ENCODE data around the gene KDM1B. TPM values are rescaled to one million over a fixed set of nuclear protein-coding genes. Genes with fewer than 3 reads are reported as not detected.

The KDM1B gene
- polyA plus RNA-seq, 4 donors: 7.0 to 12.1 (median 9.6) TPM

DNA sequence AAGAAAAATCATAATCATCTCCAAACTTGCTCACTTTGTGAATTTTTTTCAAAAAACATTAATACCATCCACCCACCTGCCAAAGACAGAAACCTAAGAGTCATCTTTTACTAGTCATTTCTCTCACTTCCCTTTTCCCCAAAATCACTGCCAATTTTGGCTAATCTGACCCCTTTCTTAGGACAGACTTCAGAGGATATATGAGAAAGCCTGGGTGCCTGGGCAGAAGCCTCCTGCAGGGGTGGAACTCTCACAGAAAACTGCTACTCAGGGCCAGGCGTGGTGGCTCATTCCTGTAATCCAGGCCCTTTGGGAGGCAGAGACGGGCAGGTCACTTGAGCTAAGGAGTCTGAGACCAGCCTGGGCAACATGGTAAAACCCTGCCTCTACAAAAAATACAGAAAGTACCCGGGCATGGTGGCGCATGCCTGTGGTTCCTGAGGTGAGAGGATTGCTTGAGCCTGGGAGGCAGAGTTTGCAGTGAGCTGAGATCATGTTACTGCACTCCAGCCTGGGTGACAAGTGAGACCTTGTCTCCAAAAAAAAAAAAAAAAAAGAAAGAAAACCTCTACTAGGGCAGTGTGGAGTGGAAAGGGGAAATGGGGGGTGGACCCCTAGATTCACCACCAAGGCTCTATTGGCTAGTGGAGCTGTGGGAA, 105.4 kb downstream of the KDM1B start:
- FAIRE-seq (no peak), DNase-seq (no peak)
- WGBS, 3 donors: 35 to 45% (median 45%) methylated on average over 4 of the region's 4 CpGs
- no peak overlapping the region for H3K27ac ChIP-seq (ENCODE audit: low read depth in 1 of 3, low read length in 2 of 3)
- peaks cover 4 to 13% (median 6%) of the 10 kb centered on the region in 3 donors for H3K4me1 ChIP-seq (ENCODE audit: control insufficient read depth in 3 of 3, insufficient read depth in 2 of 3, low read depth in 1 of 3, low read length in 2 of 3)
- H3K27me3 ChIP-seq (ENCODE audit: control insufficient read depth in 3 of 3, insufficient read depth in 3 of 3, low read length in 3 of 3): no peaks in the 10 kb centered on the region
- peaks cover 0 to 1% of the 10 kb centered on the region in 2 donors for H3K9me3 ChIP-seq (ENCODE audit: control insufficient read depth in 2 of 2, insufficient read depth in 1 of 2, low read depth in 1 of 2, low read length in 1 of 2)
- H3K36me3 ChIP-seq (ENCODE audit: control insufficient read depth in 3 of 3, insufficient read depth in 2 of 3, low read depth in 1 of 3, low read length in 3 of 3): peaks cover 0 to 19% (median 0%) of the 10 kb centered on the region in 3 donors
- no peak overlapping the region for H3K4me3 ChIP-seq (ENCODE audit: low read depth in 1 of 3, low read length in 3 of 3)

- 51 to 69% (median 58%) methylated on average over 6 of the region's 6 CpGs for WGBS, 3 donors
- Histone ChIP-seq H3K4me3 (ENCODE audit: low read depth in 1 of 3, low read length in 3 of 3) (no peak overlapping the region), H3K36me3 (ENCODE audit: control insufficient read depth in 3 of 3, insufficient read depth in 2 of 3, low read depth in 1 of 3, low read length in 3 of 3) (peaks cover 0 to 14% (median 0%) of the 10 kb centered on the region in 3 donors), H3K27ac (ENCODE audit: low read depth in 1 of 3, low read length in 2 of 3) (no peak overlapping the region), H3K27me3 (ENCODE audit: control insufficient read depth in 3 of 3, insufficient read depth in 3 of 3, low read length in 3 of 3) (no peaks in the 10 kb centered on the region), H3K4me1 (ENCODE audit: control insufficient read depth in 3 of 3, insufficient read depth in 2 of 3, low read depth in 1 of 3, low read length in 2 of 3) (peaks cover 4 to 13% (median 6%) of the 10 kb centered on the region in 3 donors), H3K9me3 (ENCODE audit: control insufficient read depth in 2 of 2, insufficient read depth in 1 of 2, low read depth in 1 of 2, low read length in 1 of 2) (peaks cover 0 to 9% of the 10 kb centered on the region in 2 donors)
- no peak for FAIRE-seq
- DNase-seq: no peak
Measured at GRCh38 chr6:18261877-18262276, 106.7 kb downstream of the KDM1B start.

DNA sequence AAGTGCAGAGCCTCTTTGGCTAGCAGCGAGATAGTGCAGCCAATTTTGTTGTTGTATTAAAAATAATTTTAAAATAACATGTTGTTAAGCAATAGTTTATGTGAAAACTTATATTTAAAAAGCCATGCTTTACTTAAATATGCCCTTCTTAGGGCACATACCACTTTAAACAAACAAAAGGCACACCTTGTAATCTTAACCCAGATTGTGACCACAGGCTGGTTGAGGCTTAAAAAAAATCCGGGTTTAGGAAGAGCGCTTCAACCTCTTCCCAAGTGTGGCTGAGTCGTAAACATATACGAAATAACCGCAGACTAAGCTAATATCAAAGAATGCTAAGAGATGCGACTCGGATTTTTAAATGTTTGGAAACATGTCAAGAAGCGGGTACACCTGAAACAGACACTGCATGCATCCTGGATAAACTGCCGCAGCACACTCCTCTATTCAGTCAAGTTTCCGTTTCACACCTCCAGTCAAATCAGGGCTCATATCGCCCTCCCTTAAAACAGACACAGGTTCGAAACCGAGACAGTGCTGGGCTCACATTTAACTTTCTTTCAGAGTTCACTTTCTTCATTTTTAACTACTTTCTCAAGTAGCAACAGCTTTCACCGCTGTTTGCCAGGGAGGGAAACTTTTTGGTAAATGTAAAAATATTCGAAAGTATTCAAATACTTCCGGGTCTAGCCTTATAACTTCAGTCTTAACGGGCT, 107.6 kb downstream of the KDM1B start:
- peak overlapping the region in 2 of 3 donors; percentile 90 to 92 for H3K4me3 ChIP-seq (ENCODE audit: low read depth in 1 of 3, low read length in 3 of 3)
- H3K27ac ChIP-seq (ENCODE audit: low read depth in 1 of 3, low read length in 2 of 3): peak overlapping the region in 2 of 3 donors; percentile 37 to 81
- peaks cover 0 to 9% of the 10 kb centered on the region in 2 donors for H3K9me3 ChIP-seq (ENCODE audit: control insufficient read depth in 2 of 2, insufficient read depth in 1 of 2, low read depth in 1 of 2, low read length in 1 of 2)
- DNase-seq (peak; percentile 48 to 60), FAIRE-seq (no peak)
- H3K4me1 ChIP-seq (ENCODE audit: control insufficient read depth in 3 of 3, insufficient read depth in 2 of 3, low read depth in 1 of 3, low read length in 2 of 3): peaks cover 4 to 13% (median 6%) of the 10 kb centered on the region in 3 donors
- H3K27me3 ChIP-seq (ENCODE audit: control insufficient read depth in 3 of 3, insufficient read depth in 3 of 3, low read length in 3 of 3): no peaks in the 10 kb centered on the region
- peaks cover 0 to 10% (median 0%) of the 10 kb centered on the region in 3 donors for H3K36me3 ChIP-seq (ENCODE audit: control insufficient read depth in 3 of 3, insufficient read depth in 2 of 3, low read depth in 1 of 3, low read length in 3 of 3)
- WGBS, 3 donors: 3 to 5% (median 4%) methylated on average over 18 of the region's 18 CpGs

DNA sequence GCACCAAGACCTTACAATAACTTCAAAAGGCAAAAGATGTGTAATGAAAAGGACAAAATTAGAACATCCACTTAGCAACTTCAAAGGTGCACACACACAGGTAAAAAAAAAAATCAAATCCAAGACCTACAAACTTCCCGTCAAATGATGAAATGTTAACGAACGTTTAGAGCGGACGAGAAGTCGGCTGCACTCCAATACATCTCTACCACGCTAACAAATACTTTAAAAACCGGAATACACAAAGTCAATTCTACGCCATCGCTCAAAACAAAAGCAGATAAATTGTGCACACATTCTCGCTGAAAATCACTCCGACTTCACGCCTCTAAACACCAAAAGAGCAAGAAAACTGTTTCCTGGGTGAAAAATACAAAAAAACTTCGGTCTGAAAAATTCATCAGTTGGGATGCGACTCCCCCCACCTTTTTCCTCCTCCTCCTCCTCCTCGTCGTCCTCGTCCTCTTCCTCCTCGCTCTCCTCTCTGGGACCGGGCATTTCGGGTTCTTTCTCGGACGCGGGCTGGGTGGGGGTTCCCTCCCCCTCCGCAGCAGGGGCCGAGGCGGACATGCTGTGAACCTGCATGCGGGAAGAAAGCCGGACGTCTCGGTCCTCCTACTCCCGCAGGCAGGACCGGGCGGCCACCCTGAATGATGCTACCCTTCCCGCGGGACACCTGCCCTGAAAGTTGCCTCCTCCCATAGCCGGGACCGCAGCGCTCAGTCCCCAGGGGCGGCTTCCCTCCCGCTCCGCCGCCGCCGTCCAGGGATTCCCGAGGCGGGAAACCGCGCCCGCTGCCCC, 108.4 kb downstream of the KDM1B start:
- Histone ChIP-seq H3K27me3 (ENCODE audit: control insufficient read depth in 3 of 3, insufficient read depth in 3 of 3, low read length in 3 of 3) (no peaks in the 10 kb centered on the region), H3K4me1 (ENCODE audit: control insufficient read depth in 3 of 3, insufficient read depth in 2 of 3, low read depth in 1 of 3, low read length in 2 of 3) (peaks cover 4 to 13% (median 6%) of the 10 kb centered on the region in 3 donors), H3K9me3 (ENCODE audit: control insufficient read depth in 2 of 2, insufficient read depth in 1 of 2, low read depth in 1 of 2, low read length in 1 of 2) (peaks cover 0 to 9% of the 10 kb centered on the region in 2 donors), H3K27ac (ENCODE audit: low read depth in 1 of 3, low read length in 2 of 3) (peak overlapping the region; percentile 81 to 97 (median 84)), H3K36me3 (ENCODE audit: control insufficient read depth in 3 of 3, insufficient read depth in 2 of 3, low read depth in 1 of 3, low read length in 3 of 3) (peaks cover 0 to 10% (median 0%) of the 10 kb centered on the region in 3 donors), H3K4me3 (ENCODE audit: low read depth in 1 of 3, low read length in 3 of 3) (peak overlapping the region; percentile 83 to 92 (median 90))
- DNase-seq (peak; percentile 21 to 45), FAIRE-seq (no peak)
- 0% methylated on average over 44 to 50 of the region's 50 CpGs for WGBS, 3 donors

GRCh38 chr6:18264219-18264922, 109.1 kb downstream of the KDM1B start, which contains the start of gene DEK:
DEK (minus strand) TSS chr6:18264530; CDS start chr6:18263987, 543 bp downstream.
- DNase-seq: peak; percentile 84 to 94
- Histone ChIP-seq H3K4me1 (ENCODE audit: control insufficient read depth in 3 of 3, insufficient read depth in 2 of 3, low read depth in 1 of 3, low read length in 2 of 3) (peaks cover 4 to 13% (median 6%) of the 10 kb centered on the region in 3 donors), H3K27ac (ENCODE audit: low read depth in 1 of 3, low read length in 2 of 3) (peak within 1 kb of the TSS; percentile 81 to 97 (median 84)), H3K27me3 (ENCODE audit: control insufficient read depth in 3 of 3, insufficient read depth in 3 of 3, low read length in 3 of 3) (no peaks in the 10 kb centered on the region), H3K36me3 (ENCODE audit: control insufficient read depth in 3 of 3, insufficient read depth in 2 of 3, low read depth in 1 of 3, low read length in 3 of 3) (peaks cover 0 to 10% (median 0%) of the 10 kb centered on the region in 3 donors), H3K9me3 (ENCODE audit: control insufficient read depth in 2 of 2, insufficient read depth in 1 of 2, low read depth in 1 of 2, low read length in 1 of 2) (peaks cover 0 to 9% of the 10 kb centered on the region in 2 donors), H3K4me3 (ENCODE audit: low read depth in 1 of 3, low read length in 3 of 3) (peak within 1 kb of the TSS; percentile 83 to 92 (median 90))
- FAIRE-seq: no peak
- WGBS, 3 donors: 0 to 1% (median 1%) methylated on average over 74 to 113 of the region's 113 CpGs

DNA sequence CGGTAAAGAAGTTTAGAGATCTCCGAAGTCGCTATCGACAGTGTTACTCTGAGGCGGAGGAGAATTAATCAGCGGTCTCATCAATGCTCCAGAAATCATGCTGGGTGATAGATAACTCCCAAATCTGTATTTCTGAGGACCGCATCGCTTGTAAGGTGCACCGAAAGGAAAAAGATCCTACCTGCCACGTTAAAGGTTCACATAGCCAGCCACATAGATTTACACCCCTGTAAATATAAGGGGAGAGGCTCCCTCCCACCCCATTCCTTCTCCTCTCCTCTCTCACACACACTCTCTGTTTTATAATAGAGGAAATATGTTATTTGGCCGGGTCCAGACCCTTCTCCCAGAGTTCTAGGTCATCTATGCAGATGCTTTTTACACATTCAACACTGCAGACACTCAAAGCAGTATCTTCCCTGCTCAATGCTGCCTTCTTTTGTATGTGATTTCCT, 109.7 kb downstream of the KDM1B start:
- Histone ChIP-seq H3K4me3 (ENCODE audit: low read depth in 1 of 3, low read length in 3 of 3) (peak overlapping the region; percentile 53 to 92 (median 83)), H3K36me3 (ENCODE audit: control insufficient read depth in 3 of 3, insufficient read depth in 2 of 3, low read depth in 1 of 3, low read length in 3 of 3) (peaks cover 0 to 10% (median 0%) of the 10 kb centered on the region in 3 donors), H3K27ac (ENCODE audit: low read depth in 1 of 3, low read length in 2 of 3) (peak overlapping the region; percentile 76 to 97 (median 84)), H3K9me3 (ENCODE audit: control insufficient read depth in 2 of 2, insufficient read depth in 1 of 2, low read depth in 1 of 2, low read length in 1 of 2) (peaks cover 0 to 9% of the 10 kb centered on the region in 2 donors), H3K4me1 (ENCODE audit: control insufficient read depth in 3 of 3, insufficient read depth in 2 of 3, low read depth in 1 of 3, low read length in 2 of 3) (peaks cover 4 to 13% (median 6%) of the 10 kb centered on the region in 3 donors), H3K27me3 (ENCODE audit: control insufficient read depth in 3 of 3, insufficient read depth in 3 of 3, low read length in 3 of 3) (no peaks in the 10 kb centered on the region)
- FAIRE-seq: no peak
- DNase-seq: no peak
- 1 to 3% (median 3%) methylated on average over 11 of the region's 11 CpGs for WGBS, 3 donors

- Histone ChIP-seq H3K36me3 (ENCODE audit: control insufficient read depth in 3 of 3, insufficient read depth in 2 of 3, low read depth in 1 of 3, low read length in 3 of 3) (peaks cover 0 to 4% (median 0%) of the 10 kb centered on the region in 3 donors), H3K9me3 (ENCODE audit: control insufficient read depth in 2 of 2, insufficient read depth in 1 of 2, low read depth in 1 of 2, low read length in 1 of 2) (peaks cover 0 to 9% of the 10 kb centered on the region in 2 donors), H3K4me3 (ENCODE audit: low read depth in 1 of 3, low read length in 3 of 3) (no peak overlapping the region), H3K27ac (ENCODE audit: low read depth in 1 of 3, low read length in 2 of 3) (no peak overlapping the region), H3K4me1 (ENCODE audit: control insufficient read depth in 3 of 3, insufficient read depth in 2 of 3, low read depth in 1 of 3, low read length in 2 of 3) (peaks cover 4 to 6% (median 4%) of the 10 kb centered on the region in 3 donors), H3K27me3 (ENCODE audit: control insufficient read depth in 3 of 3, insufficient read depth in 3 of 3, low read length in 3 of 3) (no peaks in the 10 kb centered on the region)
- DNase-seq (no peak), FAIRE-seq (no peak)
- 92 to 95% (median 95%) methylated on average over 14 of the region's 14 CpGs for WGBS, 3 donors
Measured at GRCh38 chr6:18265787-18266522, 110.7 kb downstream of the KDM1B start.

Measured in small intestine (tissue), 7 donors.